Esophagus muscularis mucosa (tissue), 4 donors: ENCODE measurements around the gene PC. TPM values are rescaled to one million over a fixed set of nuclear protein-coding genes. Genes with fewer than 3 reads are reported as not detected.

Experiments used
- DNase-seq: peaks from one replicate; pipeline ENCODE4 v3.0.0-alpha.2; 2017; ENCODE audit errors: extremely low spot score
- H3K27ac ChIP-seq, 4 donors: fragments of 200-600 bp; sonication (generic); replicated peaks in 1 of 4; 1 replicate in 3 of 4; 2 replicates in 1 of 4; pipeline ENCODE4 v1.5.1; 2016 to 2019; ENCODE audit warnings: mild to moderate bottlenecking in 1 of 4
- H3K27me3 ChIP-seq, 4 donors: fragments of 200-600 bp; sonication (generic); one replicate each; pipeline versions ENCODE4 v1.5.1 to v1.6.0; 2016 to 2019
- H3K36me3 ChIP-seq, 4 donors: fragments of 200-600 bp; sonication (generic); one replicate each; pipeline ENCODE4 v1.5.1; 2016 to 2019
- H3K4me1 ChIP-seq, 4 donors: fragments of 200-600 bp; sonication (generic); one replicate each; pipeline ENCODE4 v1.5.1; 2016 to 2019
- H3K4me3 ChIP-seq, 4 donors: fragments of 200-600 bp; sonication (generic); 1 replicate in 2 of 4; 2 replicates in 2 of 4; pipeline ENCODE4 v1.5.1; 2016 to 2019; ENCODE audit warnings: mild to moderate bottlenecking in 4 of 4, moderate library complexity in 1 of 4
- H3K9me3 ChIP-seq, 4 donors: fragments of 200-600 bp; sonication (generic); 1 replicate in 3 of 4; 2 replicates in 1 of 4; pipeline ENCODE4 v1.5.1; 2016 to 2019
- EP300 ChIP-seq: sonication (generic); formaldehyde crosslinking; IDR thresholded peaks from one replicate; pipeline ENCODE4 v1.6.1; 2017; ENCODE audit warnings: antibody characterized with exemption
- POLR2A ChIP-seq: fragments of 450-650 bp; IDR thresholded peaks from one replicate; pipeline ENCODE4 v1.6.1; 2017; ENCODE audit warnings: antibody characterized with exemption, moderate library complexity, mild to moderate bottlenecking, low read depth
- POLR2AphosphoS5 ChIP-seq, 2 donors: sonication (generic); formaldehyde crosslinking; IDR thresholded peaks; one replicate each; pipeline ENCODE4 v1.6.1; 2017; ENCODE audit warnings: antibody characterized with exemption in 2 of 2
- WGBS: methylation state at CpG from one replicate; pipeline ENCODE4 v1.1.5; 2018; 5-methylcytosine and 5-hydroxymethylcytosine counted together
- intact Hi-C: fragments of 100-400 bp; cut with DNase I; formaldehyde crosslinking; loops from one replicate; pipeline ENCODE4 v1.15.1; 2023
- total RNA-seq, 4 donors: library from RNA; depleted of rRNA; stranded (reverse); fragments of >200 nt; gene quantifications; one replicate each; pipeline versions ENCODE4 v1.1.0 to v1.2.1, GENCODE V29; 2016
- TF ChIP-seq, protein P1 (sequence below), 3 experiments: fragments of 200-600 bp in 2 of 3; fragments of 450-650 bp in 1 of 3; sonication (generic) in 2 of 3; IDR thresholded peaks; one replicate each; pipeline ENCODE4 v1.5.1; 2017 to 2019; ENCODE audit warnings: antibody characterized with exemption in 3 of 3, mild to moderate bottlenecking in 2 of 3, moderate library complexity in 1 of 3

Gene PC
- total RNA-seq, 4 donors from 2014 or later: 2.1 to 5.5 (median 5.1) TPM

DNA sequence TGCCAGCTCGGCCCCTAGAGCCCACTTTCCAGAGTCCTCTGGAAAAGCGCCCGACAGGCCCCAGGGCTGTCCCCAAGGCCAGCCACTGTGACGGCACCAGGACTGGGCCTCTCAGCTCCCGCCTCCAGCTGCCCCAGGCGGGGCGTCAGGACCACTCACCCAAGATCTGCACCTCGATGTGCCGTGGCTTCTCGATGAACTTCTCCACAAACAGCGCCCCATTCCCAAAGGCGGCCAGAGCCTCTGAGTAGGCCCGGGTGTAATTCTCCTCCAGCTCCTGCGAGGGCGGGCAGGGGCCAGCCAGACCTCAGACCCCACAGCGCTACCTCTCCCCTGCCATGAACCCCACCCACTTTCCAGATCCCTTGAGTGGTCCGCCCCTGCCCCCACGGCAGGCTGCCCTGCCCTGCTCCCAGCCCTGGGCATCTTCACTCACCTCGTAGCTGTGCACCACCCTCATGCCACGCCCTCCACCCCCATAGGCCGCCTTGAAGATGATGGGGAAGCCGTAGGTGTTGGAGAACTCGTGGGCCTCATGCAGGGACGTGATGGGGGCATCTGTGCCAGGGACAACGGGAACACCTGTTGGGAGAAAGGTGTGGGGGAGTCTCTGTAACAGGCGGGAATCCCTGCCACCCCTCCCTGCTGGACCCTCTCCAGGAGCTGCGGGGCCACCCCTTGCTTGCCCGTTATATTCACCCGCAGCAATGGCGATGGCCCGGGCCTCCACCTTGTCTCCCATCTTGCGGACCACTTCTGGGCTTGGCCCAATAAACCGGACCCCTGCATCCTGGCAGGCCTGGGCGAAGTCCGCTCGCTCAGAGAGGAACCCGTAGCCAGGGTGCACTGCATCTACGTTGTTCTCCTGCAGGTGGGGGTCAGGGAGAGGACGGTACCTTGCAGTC is 87.3 kb downstream of the PC start:
- H3K36me3 ChIP-seq: peaks cover 0 to 32% (median 14%) of the 10 kb centered on the region in 4 donors
- WGBS: 95% methylated on average over 39 of the region's 39 CpGs

DNA sequence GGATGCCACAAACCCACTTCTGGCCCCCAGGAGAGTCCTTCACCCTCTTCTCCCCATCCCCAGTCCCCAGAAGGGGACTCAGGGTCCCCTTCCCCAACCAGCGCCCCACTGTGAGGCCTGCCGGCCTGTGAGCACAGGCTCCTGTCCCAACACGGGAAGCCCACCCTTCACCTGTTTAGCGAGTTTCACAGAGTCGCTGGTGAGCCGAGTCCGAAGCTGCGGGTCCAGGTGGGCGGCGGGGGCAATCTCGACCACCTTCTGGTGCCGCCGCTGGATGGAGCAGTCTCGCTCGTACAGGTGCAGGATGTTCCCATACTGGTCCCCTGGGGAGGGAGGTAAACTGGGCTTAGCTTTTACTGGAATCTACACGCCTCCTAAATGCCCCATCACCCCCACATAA is 88.1 kb downstream of the PC start:
- Histone ChIP-seq H3K27me3 (no peaks in the 10 kb centered on the region), H3K27ac (no peak overlapping the region), H3K9me3 (no peaks in the 10 kb centered on the region), H3K4me1 (no peaks in the 10 kb centered on the region), H3K4me3 (no peak overlapping the region), H3K36me3 (peaks cover 0 to 33% (median 16%) of the 10 kb centered on the region in 4 donors)
- no peak for DNase-seq
- intact Hi-C loops: no loop called here
- TF ChIP-seq, protein P1, sequence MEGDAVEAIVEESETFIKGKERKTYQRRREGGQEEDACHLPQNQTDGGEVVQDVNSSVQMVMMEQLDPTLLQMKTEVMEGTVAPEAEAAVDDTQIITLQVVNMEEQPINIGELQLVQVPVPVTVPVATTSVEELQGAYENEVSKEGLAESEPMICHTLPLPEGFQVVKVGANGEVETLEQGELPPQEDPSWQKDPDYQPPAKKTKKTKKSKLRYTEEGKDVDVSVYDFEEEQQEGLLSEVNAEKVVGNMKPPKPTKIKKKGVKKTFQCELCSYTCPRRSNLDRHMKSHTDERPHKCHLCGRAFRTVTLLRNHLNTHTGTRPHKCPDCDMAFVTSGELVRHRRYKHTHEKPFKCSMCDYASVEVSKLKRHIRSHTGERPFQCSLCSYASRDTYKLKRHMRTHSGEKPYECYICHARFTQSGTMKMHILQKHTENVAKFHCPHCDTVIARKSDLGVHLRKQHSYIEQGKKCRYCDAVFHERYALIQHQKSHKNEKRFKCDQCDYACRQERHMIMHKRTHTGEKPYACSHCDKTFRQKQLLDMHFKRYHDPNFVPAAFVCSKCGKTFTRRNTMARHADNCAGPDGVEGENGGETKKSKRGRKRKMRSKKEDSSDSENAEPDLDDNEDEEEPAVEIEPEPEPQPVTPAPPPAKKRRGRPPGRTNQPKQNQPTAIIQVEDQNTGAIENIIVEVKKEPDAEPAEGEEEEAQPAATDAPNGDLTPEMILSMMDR (IDR thresholded peaks at IDR 0.05): no peak
- TF ChIP-seq EP300 (no peak), POLR2A (no peak), POLR2AphosphoS5 (IDR thresholded peaks at IDR 0.05) (no peak)
- 95% methylated on average over 12 of the region's 16 CpGs for WGBS

More for the DNA sequence above, 87.3 kb downstream of the PC start:
- Histone ChIP-seq H3K9me3 (no peaks in the 10 kb centered on the region), H3K4me1 (no peaks in the 10 kb centered on the region), H3K4me3 (no peak overlapping the region), H3K27me3 (no peaks in the 10 kb centered on the region), H3K27ac (no peak overlapping the region)
- TF ChIP-seq, protein P1 (IDR thresholded peaks at IDR 0.05): no peak
- TF ChIP-seq EP300 (no peak), POLR2AphosphoS5 (IDR thresholded peaks at IDR 0.05) (no peak), POLR2A (no peak)
- intact Hi-C loops: no loop called here
- DNase-seq: no peak

DNA sequence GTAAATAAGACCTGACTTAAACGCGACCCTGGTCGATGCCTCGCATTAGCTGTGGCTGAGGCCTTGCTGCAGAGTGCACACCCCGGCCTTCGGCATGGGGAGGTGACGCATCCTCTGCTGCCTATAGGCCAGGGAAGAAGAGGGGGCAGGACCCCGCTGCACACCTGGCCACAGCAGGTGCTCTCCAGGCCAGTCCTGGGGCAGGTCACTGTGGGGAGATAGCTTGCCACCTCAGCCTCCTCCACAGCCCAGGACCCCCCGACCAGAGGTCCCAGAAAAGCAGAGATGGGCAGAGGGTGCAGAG is 88.7 kb downstream of the PC start:
- H3K36me3 ChIP-seq: peaks cover 0 to 33% (median 16%) of the 10 kb centered on the region in 4 donors
- DNase-seq: no peak
- intact Hi-C loops: no loop called here
- WGBS: 94% methylated on average over 9 of the region's 9 CpGs
- no peak overlapping the region for H3K4me3 ChIP-seq
- H3K27ac ChIP-seq: no peak overlapping the region
- H3K9me3 ChIP-seq: no peaks in the 10 kb centered on the region
- TF ChIP-seq, protein P1 (IDR thresholded peaks at IDR 0.05): no peak
- TF ChIP-seq POLR2A (no peak), EP300 (no peak), POLR2AphosphoS5 (IDR thresholded peaks at IDR 0.05) (no peak)
- H3K4me1 ChIP-seq: no peaks in the 10 kb centered on the region
- H3K27me3 ChIP-seq: no peaks in the 10 kb centered on the region

DNA sequence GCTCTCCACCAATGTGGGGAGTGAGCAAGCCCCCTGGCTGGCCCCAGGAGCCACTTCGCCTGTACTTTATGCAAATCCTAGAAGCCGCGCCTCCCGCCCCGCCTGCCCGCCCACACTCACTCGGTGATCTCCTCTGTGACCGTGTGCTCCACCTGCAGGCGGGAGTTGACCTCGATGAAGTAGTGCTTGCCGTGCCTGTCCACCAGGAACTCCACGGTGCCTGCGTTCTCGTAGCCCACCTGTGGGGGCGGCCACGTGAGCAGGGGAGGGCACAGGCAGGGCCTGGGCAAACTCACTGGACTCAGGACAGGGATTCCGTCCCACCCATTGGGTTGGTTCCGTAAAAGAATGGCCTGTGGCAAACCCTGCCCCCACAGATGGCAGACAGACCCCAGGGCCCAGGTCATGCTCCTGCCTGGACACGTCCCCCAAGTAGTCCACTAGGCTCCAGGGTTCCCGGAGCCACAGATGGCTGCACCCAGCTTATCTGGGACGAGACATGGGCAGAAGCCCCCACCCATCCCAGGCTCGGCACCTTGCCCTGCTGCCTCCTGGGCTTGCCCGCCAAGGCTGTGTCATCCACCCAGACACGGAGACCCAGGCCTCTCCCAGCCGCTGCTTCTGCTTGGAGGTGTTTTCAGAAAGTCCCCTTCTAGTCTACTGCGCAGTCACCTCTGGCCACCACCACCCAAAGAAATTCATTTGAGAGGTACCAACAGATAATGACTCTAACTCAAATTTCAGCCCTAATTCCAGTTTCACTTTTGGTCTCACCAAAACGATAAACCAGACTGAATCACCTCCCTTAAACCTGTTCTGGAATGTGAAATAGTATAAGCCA is 89.2 kb downstream of the PC start:
- no peak for TF ChIP-seq POLR2AphosphoS5 (IDR thresholded peaks at IDR 0.05)
- TF ChIP-seq, protein P1 (IDR thresholded peaks at IDR 0.05): peak in 1 of 3 experiments; percentile 7
- no peak for DNase-seq
- peaks cover 0 to 33% (median 16%) of the 10 kb centered on the region in 4 donors for H3K36me3 ChIP-seq
- no peaks in the 10 kb centered on the region for H3K27me3 ChIP-seq
- intact Hi-C loops: no loop called here
- H3K4me3 ChIP-seq: no peak overlapping the region
- H3K4me1 ChIP-seq: no peaks in the 10 kb centered on the region
- no peaks in the 10 kb centered on the region for H3K9me3 ChIP-seq
- WGBS: 59% methylated on average over 20 of the region's 27 CpGs
- no peak overlapping the region for H3K27ac ChIP-seq
